Activated CD8-positive, alpha-beta memory T cell treated with anti-CD3 and anti-CD28 coated beads for 48 hours (primary cell): ENCODE results near the gene GALNT10.

ENCODE experiments used
- DNase-seq, 3 experiments: peaks; one replicate each; pipeline ENCODE4 v3.0.0-alpha.2; 2020; ENCODE audit warnings: low read depth in 2 of 3, low spot score in 2 of 3

The GALNT10 gene

GRCh38 chr5:154466671-154467070 is 276.1 kb downstream of the GALNT10 start:
- no peak for DNase-seq

GRCh38 chr5:154467655-154468354 is 277.3 kb downstream of the GALNT10 start:
- peak in 2 of 3 experiments; percentile 75 to 80 for DNase-seq

GRCh38 chr5:154470137-154470536 is 279.6 kb downstream of the GALNT10 start:
- no peak for DNase-seq
